ENCODE results near the gene PWWP2B.

The PWWP2B gene

GRCh38 chr10:132422903-132423825 is 26.2 kb downstream of the PWWP2B start:
- Histone ChIP-seq H3K4me3 (ENCODE audit: low read depth, low read length) (peak overlapping the region; percentile 34), H3K9me3 (ENCODE audit: severe bottlenecking) (no peaks in the 10 kb centered on the region), H3K27me3 (ENCODE audit: insufficient read depth, low read depth, severe bottlenecking) (no peaks in the 10 kb centered on the region), H3K36me3 (no peaks in the 10 kb centered on the region), H3K27ac (peak overlapping the region; percentile 95)
- DNase-seq: peak; percentile 71
- TF ChIP-seq CTCF (IDR thresholded peaks at IDR 0.05; ENCODE audit: low read depth, low read length): no peak

- Histone ChIP-seq H3K27me3 (ENCODE audit: insufficient read depth, low read depth, severe bottlenecking) (no peaks in the 10 kb centered on the region), H3K4me3 (ENCODE audit: low read depth, low read length) (no peak overlapping the region), H3K27ac (peak overlapping the region; percentile 95), H3K9me3 (ENCODE audit: severe bottlenecking) (no peaks in the 10 kb centered on the region), H3K36me3 (no peaks in the 10 kb centered on the region)
- no peak for DNase-seq
- TF ChIP-seq CTCF (IDR thresholded peaks at IDR 0.05; ENCODE audit: low read depth, low read length): no peak
Measured at GRCh38 chr10:132423966-132424861, 27.2 kb downstream of the PWWP2B start.

GRCh38 chr10:132425029-132425756 is 28.2 kb downstream of the PWWP2B start:
- Histone ChIP-seq H3K27me3 (ENCODE audit: insufficient read depth, low read depth, severe bottlenecking) (no peaks in the 10 kb centered on the region), H3K9me3 (ENCODE audit: severe bottlenecking) (no peaks in the 10 kb centered on the region), H3K27ac (peak overlapping the region; percentile 95), H3K4me3 (ENCODE audit: low read depth, low read length) (no peak overlapping the region), H3K36me3 (no peaks in the 10 kb centered on the region)
- no peak for DNase-seq
- no peak for TF ChIP-seq CTCF (IDR thresholded peaks at IDR 0.05; ENCODE audit: low read depth, low read length)

GRCh38 chr10:132425757-132426155 is 28.8 kb downstream of the PWWP2B start:
- Histone ChIP-seq H3K9me3 (ENCODE audit: severe bottlenecking) (no peaks in the 10 kb centered on the region), H3K4me3 (ENCODE audit: low read depth, low read length) (no peak overlapping the region)

More at GRCh38 chr10:132425757-132426155, 28.8 kb downstream of the PWWP2B start:
- DNase-seq: no peak
- no peak overlapping the region for H3K27ac ChIP-seq
- no peak for TF ChIP-seq CTCF (IDR thresholded peaks at IDR 0.05; ENCODE audit: low read depth, low read length)
- H3K27me3 ChIP-seq (ENCODE audit: insufficient read depth, low read depth, severe bottlenecking): no peaks in the 10 kb centered on the region
- no peaks in the 10 kb centered on the region for H3K36me3 ChIP-seq

Data from WERI-Rb-1 (cell line).